HCT116 (cell line): ENCODE data around the gene TCF7.

Experiments
- CEBPB ChIP-seq: IDR thresholded peaks from 2 replicates; pipeline ENCODE4 v1.6.1; 2012; ENCODE audit warnings: low read depth
- CTCF ChIP-seq, 3 experiments: fragments of 200-600 bp in 1 of 3; sonication (generic) in 1 of 3; IDR thresholded peaks in 2 of 3; conservative IDR thresholded peaks in 1 of 3; 2 replicates each; pipeline ENCODE4 v1.5.1; 2012 to 2017; ENCODE audit warnings: low read depth in 2 of 3, low read length in 2 of 3, antibody characterized with exemption in 1 of 3, borderline replicate concordance in 1 of 3, control low read depth in 1 of 3, mild to moderate bottlenecking in 1 of 3, mixed read lengths in 1 of 3, mixed run types in 1 of 3, moderate library complexity in 1 of 3; ENCODE audit not compliant: insufficient read depth in 1 of 3
- ELF1 ChIP-seq: IDR thresholded peaks from 2 replicates; pipeline ENCODE4 v1.6.1; 2012; ENCODE audit warnings: low read depth, borderline replicate concordance
- POLR2A ChIP-seq: IDR thresholded peaks from 2 replicates; pipeline ENCODE4 v1.7.0; 2011; ENCODE audit warnings: borderline replicate concordance; ENCODE audit not compliant: insufficient read depth, insufficient read length; ENCODE audit errors: extremely low read depth
- RAD21 ChIP-seq: IDR thresholded peaks from 2 replicates; pipeline ENCODE4 v1.6.1; 2012; ENCODE audit warnings: low read depth, mild to moderate bottlenecking
- TF ChIP-seq, protein P1 (sequence below): IDR thresholded peaks from 2 replicates; pipeline ENCODE4 v1.6.1; 2012
- TF ChIP-seq, protein P2 (sequence below): IDR thresholded peaks from 2 replicates; pipeline ENCODE4 v1.6.1; 2012; ENCODE audit warnings: low read depth

- no peak for TF ChIP-seq POLR2A
- no peak for TF ChIP-seq RAD21
- no peak for TF ChIP-seq CTCF (IDR thresholded peaks at IDR 0.05 in 2 of 3, conservative IDR thresholded peaks at IDR 0.05 in 1 of 3; ENCODE audit: borderline replicate concordance in 1 of 3, insufficient read depth in 1 of 3, low read depth in 2 of 3, low read length in 2 of 3)
- TF ChIP-seq, protein P1, sequence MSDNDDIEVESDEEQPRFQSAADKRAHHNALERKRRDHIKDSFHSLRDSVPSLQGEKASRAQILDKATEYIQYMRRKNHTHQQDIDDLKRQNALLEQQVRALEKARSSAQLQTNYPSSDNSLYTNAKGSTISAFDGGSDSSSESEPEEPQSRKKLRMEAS, result no peak
- TF ChIP-seq, protein P2, sequence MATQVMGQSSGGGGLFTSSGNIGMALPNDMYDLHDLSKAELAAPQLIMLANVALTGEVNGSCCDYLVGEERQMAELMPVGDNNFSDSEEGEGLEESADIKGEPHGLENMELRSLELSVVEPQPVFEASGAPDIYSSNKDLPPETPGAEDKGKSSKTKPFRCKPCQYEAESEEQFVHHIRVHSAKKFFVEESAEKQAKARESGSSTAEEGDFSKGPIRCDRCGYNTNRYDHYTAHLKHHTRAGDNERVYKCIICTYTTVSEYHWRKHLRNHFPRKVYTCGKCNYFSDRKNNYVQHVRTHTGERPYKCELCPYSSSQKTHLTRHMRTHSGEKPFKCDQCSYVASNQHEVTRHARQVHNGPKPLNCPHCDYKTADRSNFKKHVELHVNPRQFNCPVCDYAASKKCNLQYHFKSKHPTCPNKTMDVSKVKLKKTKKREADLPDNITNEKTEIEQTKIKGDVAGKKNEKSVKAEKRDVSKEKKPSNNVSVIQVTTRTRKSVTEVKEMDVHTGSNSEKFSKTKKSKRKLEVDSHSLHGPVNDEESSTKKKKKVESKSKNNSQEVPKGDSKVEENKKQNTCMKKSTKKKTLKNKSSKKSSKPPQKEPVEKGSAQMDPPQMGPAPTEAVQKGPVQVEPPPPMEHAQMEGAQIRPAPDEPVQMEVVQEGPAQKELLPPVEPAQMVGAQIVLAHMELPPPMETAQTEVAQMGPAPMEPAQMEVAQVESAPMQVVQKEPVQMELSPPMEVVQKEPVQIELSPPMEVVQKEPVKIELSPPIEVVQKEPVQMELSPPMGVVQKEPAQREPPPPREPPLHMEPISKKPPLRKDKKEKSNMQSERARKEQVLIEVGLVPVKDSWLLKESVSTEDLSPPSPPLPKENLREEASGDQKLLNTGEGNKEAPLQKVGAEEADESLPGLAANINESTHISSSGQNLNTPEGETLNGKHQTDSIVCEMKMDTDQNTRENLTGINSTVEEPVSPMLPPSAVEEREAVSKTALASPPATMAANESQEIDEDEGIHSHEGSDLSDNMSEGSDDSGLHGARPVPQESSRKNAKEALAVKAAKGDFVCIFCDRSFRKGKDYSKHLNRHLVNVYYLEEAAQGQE, result no peak
- no peak for TF ChIP-seq CEBPB
- TF ChIP-seq ELF1, result no peak
These were observed 6.7 kb upstream of the TCF7 start for GRCh38 chr5:134107779-134108178.
